CD1c-positive myeloid dendritic cell (primary cell): Measurements from ENCODE around the gene KLHL3.

Experiments
- DNase-seq: peaks from one replicate; pipeline ENCODE4 v3.0.0-alpha.2; 2016; ENCODE audit errors: extremely low spot score

KLHL3 gene

GRCh38 chr5:137708796-137709559 lies 26.9 kb downstream of the KLHL3 start:
- no peak for DNase-seq

- DNase-seq: no peak
Observed at GRCh38 chr5:137708062-137708461, 27.8 kb downstream of the KLHL3 start.

- no peak for DNase-seq
Observed at GRCh38 chr5:137706841-137707240, 29.0 kb downstream of the KLHL3 start.

GRCh38 chr5:137705106-137705505 lies 30.8 kb downstream of the KLHL3 start:
- DNase-seq: no peak

- no peak for DNase-seq
Observed at GRCh38 chr5:137703565-137703964, 32.3 kb downstream of the KLHL3 start.

- no peak for DNase-seq
Observed at GRCh38 chr5:137700282-137700680, 35.6 kb downstream of the KLHL3 start.

GRCh38 chr5:137699336-137700281 lies 36.3 kb downstream of the KLHL3 start:
- no peak for DNase-seq

- DNase-seq: peak; percentile 7
Observed at GRCh38 chr5:137696481-137696880, 39.4 kb downstream of the KLHL3 start.

- peak; percentile 69 for DNase-seq
Observed at GRCh38 chr5:137695651-137696428, 40.0 kb downstream of the KLHL3 start.

- DNase-seq: no peak
Observed at GRCh38 chr5:137693951-137694721, 41.8 kb downstream of the KLHL3 start.

- no peak for DNase-seq
Observed at GRCh38 chr5:137693307-137693950, 42.5 kb downstream of the KLHL3 start.

GRCh38 chr5:137689306-137689705 lies 46.6 kb downstream of the KLHL3 start:
- DNase-seq: no peak

- peak; percentile 75 for DNase-seq
Observed at GRCh38 chr5:137688210-137688840, 47.6 kb downstream of the KLHL3 start.

- DNase-seq: no peak
Observed at GRCh38 chr5:137684761-137685160, 51.1 kb downstream of the KLHL3 start.

GRCh38 chr5:137681191-137681590 lies 54.7 kb downstream of the KLHL3 start:
- no peak for DNase-seq

GRCh38 chr5:137679910-137680309 lies 56.0 kb downstream of the KLHL3 start:
- no peak for DNase-seq

GRCh38 chr5:137679195-137679594 lies 56.7 kb downstream of the KLHL3 start:
- DNase-seq: no peak

- DNase-seq: no peak
Observed at GRCh38 chr5:137672881-137673280, 63.0 kb downstream of the KLHL3 start.

- DNase-seq: no peak
Observed at GRCh38 chr5:137672001-137672400, 63.9 kb downstream of the KLHL3 start.

- peak; percentile 38 for DNase-seq
Observed at GRCh38 chr5:137669811-137670210, 66.1 kb downstream of the KLHL3 start.
